ENCODE measurements around the gene TRMT10B. TPM values are rescaled to one million over a fixed set of nuclear protein-coding genes. Genes with fewer than 3 reads are reported as not detected.

Gene TRMT10B
- total and polyA plus RNA-seq, 12 donors, result 2.6 to 6.5 (median 3.6) TPM

DNA sequence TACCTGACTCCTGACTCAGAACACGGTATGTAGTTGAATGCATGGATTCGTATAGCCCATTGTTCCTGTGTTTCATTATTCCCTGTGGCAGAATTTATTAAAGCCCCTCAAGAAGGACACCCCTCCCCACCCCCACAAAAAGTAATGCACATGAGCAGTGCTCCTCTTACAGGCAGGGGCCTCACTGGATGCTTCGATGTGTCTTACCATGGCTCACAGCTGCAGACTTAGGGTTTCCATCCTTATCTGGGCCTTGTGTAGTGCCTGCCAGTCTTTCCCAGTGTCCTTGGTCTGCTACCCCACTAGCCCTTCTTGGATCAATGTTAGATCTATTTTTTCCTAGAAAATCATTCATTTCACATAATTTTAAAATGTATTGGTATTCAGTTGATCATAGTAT is 16.4 kb downstream of the TRMT10B start:
- Histone ChIP-seq H3K36me3 (peaks cover 0 to 76% (median 9%) of the 10 kb centered on the region in 9 donors), H3K4me3 (no peak overlapping the region), H3K4me1 (no peaks in the 10 kb centered on the region), H3K9me3 (no peaks in the 10 kb centered on the region), H3K27me3 (no peaks in the 10 kb centered on the region), H3K27ac (no peak overlapping the region)
- no peak for ATAC-seq
- TF ChIP-seq, protein P1, sequence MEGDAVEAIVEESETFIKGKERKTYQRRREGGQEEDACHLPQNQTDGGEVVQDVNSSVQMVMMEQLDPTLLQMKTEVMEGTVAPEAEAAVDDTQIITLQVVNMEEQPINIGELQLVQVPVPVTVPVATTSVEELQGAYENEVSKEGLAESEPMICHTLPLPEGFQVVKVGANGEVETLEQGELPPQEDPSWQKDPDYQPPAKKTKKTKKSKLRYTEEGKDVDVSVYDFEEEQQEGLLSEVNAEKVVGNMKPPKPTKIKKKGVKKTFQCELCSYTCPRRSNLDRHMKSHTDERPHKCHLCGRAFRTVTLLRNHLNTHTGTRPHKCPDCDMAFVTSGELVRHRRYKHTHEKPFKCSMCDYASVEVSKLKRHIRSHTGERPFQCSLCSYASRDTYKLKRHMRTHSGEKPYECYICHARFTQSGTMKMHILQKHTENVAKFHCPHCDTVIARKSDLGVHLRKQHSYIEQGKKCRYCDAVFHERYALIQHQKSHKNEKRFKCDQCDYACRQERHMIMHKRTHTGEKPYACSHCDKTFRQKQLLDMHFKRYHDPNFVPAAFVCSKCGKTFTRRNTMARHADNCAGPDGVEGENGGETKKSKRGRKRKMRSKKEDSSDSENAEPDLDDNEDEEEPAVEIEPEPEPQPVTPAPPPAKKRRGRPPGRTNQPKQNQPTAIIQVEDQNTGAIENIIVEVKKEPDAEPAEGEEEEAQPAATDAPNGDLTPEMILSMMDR (IDR thresholded peaks at IDR 0.05), result no peak
- intact Hi-C loops (cut with DNase I), result no loop called here
- 91 to 93% methylated on average over 3 of the region's 3 CpGs for WGBS, 2 donors
- DNase-seq, result no peak

DNA sequence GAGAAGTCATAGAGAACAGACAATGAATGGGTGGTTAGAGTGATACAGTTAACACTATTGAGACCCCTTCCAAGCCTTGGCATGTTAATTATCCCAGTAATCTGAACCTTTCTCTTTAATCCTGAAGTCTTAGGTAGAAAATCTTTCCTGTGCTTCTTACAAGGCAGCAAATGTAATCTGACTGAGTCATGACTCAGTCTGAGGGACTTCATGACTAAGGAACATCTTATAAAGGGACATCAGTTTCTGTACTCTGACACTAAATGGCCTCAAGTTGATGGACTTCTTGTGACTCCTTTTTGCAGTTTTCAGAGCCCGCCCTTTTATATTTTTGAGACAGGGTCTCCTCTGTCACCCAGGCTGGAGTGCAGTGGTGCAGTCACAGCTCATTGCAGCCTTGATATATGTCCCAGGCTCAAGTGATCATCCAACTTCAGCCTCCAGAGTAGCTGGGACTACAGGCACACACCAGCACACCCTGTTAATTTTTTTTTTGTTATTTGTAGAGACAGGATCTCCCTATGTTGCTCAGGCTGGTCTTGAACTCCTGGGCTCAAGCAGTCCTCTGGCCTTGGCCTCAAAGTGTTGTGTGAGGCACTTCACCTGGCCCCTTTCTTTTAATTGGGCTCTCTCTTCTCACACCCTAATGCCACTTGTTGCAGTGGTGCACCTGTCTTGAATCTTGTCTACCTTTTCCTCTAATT is 21.8 kb downstream of the TRMT10B start:
- intact Hi-C loops (cut with DNase I), result no loop called here
- DNase-seq, result no peak
- Histone ChIP-seq H3K27me3 (no peaks in the 10 kb centered on the region), H3K27ac (no peak overlapping the region), H3K4me1 (no peaks in the 10 kb centered on the region), H3K36me3 (peaks cover 0 to 100% (median 34%) of the 10 kb centered on the region in 9 donors), H3K4me3 (no peak overlapping the region), H3K9me3 (no peaks in the 10 kb centered on the region)
- 94 to 98% methylated on average over 1 of the region's 1 CpG for whole genome bisulfite sequencing, 2 donors
- TF ChIP-seq, protein P1 (IDR thresholded peaks at IDR 0.05), result no peak
- ATAC-seq, result peak in 1 of 8 donors; percentile 19

DNA sequence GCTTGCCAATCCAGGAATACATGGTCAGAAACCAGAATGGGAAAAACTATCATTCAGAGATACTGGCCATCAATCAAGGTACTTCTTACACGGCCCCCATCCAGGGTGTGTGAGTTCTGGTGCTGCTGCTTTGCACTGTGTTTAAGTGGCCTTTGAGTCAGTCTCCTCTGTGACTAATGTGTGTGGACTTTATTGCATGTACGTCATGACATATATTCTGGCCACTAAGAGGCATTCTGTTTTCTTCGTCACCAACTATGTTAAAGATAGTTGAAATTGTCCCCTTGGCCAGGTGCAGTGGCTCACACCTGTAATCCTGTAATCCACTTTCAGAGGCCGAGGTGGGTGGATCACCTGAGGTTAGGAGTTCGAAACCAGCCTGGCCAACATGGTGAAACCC is 22.7 kb downstream of the TRMT10B start:
- TF ChIP-seq, protein P1 (IDR thresholded peaks at IDR 0.05), result no peak
- intact Hi-C loops (cut with DNase I), result no loop called here
- ATAC-seq (no peak), DNase-seq (no peak)
- 88 to 90% methylated on average over 5 of the region's 5 CpGs for WGBS, 2 donors
- Histone ChIP-seq H3K27ac (no peak overlapping the region), H3K27me3 (no peaks in the 10 kb centered on the region), H3K9me3 (no peaks in the 10 kb centered on the region), H3K4me1 (no peaks in the 10 kb centered on the region), H3K4me3 (no peak overlapping the region), H3K36me3 (peaks cover 0 to 100% (median 37%) of the 10 kb centered on the region in 9 donors)

DNA sequence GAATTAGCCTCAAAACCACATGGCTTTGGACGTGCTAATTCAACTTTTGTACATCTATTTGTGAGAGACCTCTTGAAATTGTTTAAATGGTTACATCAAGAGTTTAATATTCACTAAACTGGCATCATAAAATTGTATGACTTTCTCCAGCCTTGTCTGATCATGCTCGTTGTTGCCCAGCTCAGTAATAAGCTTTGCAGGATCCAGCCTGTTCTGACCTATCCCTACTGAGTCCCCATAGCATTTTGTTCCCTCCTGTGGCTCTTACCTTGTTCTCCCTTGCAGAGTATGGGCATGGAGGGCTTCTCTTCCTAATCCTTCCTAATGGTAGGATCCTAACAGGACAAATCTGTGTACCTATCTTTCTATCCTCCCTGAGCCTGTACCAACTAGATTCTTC is 24.9 kb downstream of the TRMT10B start:
- TF ChIP-seq, protein P1 (IDR thresholded peaks at IDR 0.05), result no peak
- no peaks in the 10 kb centered on the region for H3K9me3 ChIP-seq
- 82 to 92% methylated on average over 2 of the region's 2 CpGs for whole genome bisulfite sequencing, 2 donors
- no peak overlapping the region for H3K27ac ChIP-seq
- intact Hi-C loops (cut with DNase I), result no loop called here
- H3K27me3 ChIP-seq, result no peaks in the 10 kb centered on the region
- H3K4me3 ChIP-seq, result no peak overlapping the region
- peaks cover 0 to 100% (median 50%) of the 10 kb centered on the region in 9 donors for H3K36me3 ChIP-seq
- ATAC-seq (no peak), DNase-seq (no peak)
- H3K4me1 ChIP-seq, result peaks cover 0 to 12% (median 6%) of the 10 kb centered on the region in 9 donors
